SHP77 (cell line): Measurements from ENCODE around the gene SUMO3.
A peak's percentile ranks its signal among the peaks of the same experiment; 100 is the strongest.

Experiments used
- DNase-seq, 2 experiments: peaks; one replicate each; lab custom pipeline; 2025; lab: John Stamatoyannopoulos, UW

Gene SUMO3

GRCh38 chr21:44778499-44778911 is 39.4 kb downstream of the SUMO3 start:
- peak; percentile 19 to 28 for DNase-seq

- DNase-seq = peak; percentile 49 to 66
Observed at GRCh38 chr21:44778094-44778493, 39.8 kb downstream of the SUMO3 start.

DNA sequence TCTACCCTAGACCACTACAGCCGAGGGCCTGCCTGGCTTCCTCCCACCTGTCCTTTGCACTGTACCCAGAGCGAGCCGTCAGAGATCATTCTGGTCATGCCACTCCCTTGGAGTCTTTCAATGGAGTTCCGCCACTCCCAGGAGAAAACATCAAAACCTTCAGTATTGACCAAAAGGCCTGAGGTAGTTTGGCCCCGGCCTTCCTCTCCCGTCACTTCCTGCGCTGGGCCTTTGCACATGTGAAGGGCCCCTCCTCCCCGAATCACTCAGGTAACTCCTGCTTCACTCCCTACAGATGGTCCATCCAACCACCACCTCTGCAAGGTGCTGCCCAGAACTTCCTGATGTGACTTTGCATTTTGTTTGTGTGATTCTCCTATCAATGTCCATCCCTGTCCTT is 42.9 kb downstream of the SUMO3 start:
- no peak for DNase-seq

DNA sequence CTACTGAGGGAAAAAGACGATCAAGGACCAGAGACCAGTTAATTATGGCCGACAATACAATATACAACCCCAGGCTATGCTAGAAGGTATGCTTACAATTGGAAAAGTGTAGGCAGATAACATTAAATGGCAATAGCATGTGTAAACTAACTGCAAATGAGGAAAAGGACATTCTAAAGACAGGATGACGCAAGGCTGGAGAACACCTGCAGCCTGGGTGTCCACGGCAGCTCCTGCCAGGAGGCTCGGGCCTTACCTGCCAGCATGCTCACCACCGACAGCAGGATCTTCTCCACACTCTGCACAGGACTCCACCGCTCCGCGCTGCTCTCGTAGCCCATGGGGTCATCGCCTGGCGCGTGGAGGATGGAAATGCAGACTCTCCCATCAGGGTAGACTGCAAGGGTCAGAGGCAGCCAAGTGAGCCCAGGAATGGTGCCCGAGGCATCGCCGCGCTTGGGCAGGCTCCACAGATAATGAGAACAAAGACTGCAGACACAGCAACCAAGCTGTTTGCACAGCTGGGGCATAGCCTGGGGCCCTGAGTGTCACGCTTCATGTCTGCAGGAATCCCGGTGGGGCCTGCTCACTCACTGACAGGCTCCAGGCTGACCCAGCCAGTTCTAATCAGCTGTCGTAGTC is 44.5 kb downstream of the SUMO3 start:
- peak; percentile 83 to 96 for DNase-seq

DNA sequence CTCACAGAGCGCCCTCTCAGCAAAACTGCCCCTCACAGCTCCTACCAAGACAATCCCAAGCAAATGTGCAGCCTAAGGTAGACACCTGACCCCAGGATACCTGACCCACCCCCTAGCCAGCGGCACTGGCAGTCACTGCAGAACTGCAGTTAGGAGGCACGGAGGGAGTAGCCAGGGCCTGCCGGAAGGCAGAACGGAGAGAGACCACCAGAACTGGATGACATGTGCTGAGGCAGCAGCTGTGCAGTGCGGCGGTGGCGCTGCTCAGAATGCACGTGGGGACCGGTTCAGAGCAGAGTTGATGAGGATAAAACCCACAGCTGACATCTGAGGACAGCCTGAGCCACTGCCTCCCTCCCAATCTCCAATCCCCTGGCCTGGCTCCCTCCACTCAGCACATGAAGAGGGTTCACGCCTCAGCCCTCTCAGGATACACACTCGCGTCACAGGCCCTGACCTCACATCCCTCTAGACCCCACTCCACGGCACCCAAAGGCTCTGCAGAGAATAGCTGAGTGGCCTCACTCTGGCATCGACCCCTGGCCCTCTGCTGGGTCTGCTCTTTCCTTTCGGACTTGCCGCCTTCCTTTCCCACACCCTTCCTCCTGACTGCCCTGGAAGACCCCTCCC is 45.9 kb downstream of the SUMO3 start:
- DNase-seq = no peak

GRCh38 chr21:44767834-44768831 is 49.7 kb downstream of the SUMO3 start:
- DNase-seq = no peak

GRCh38 chr21:44766818-44767354 is 51.0 kb downstream of the SUMO3 start:
- DNase-seq = no peak

DNA sequence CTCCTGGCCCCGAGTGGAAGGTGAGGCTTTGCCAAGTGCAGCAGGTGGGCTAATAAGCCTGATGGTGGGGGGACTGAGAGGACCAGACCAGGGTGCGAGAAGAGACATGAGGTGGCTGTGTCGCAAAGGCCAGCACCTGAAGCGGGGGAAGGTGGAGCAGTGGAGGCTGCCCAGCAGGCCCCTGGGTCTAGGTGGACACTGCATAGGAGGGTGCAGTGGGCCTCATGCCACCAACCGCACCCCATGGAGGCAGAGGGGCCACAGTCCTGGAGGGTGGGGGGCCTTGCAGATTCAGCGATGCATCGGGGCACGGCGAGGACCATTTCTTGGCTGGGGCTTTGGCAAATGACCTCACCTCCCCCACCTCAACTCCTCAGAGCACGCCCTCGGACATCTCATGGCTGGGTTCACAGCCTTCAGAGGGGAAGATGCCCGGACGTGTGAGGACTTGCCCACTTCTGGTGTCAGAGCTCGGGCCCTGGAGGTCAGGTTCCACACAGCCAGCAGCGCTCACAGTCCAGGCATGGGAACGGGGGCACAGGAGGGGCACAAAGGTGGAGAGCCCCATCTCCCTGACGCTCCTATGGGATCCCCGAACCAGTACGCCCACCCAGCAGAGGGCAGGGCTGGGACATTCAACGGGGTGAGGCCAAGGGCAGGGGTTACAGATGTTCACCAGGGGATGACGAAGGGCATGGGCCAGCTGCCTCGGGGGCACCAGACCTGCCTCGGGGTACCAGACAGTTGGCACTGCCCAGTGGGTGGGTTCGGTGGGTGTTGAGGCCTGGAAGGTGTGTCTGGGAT is 51.6 kb downstream of the SUMO3 start:
- DNase-seq = no peak

DNA sequence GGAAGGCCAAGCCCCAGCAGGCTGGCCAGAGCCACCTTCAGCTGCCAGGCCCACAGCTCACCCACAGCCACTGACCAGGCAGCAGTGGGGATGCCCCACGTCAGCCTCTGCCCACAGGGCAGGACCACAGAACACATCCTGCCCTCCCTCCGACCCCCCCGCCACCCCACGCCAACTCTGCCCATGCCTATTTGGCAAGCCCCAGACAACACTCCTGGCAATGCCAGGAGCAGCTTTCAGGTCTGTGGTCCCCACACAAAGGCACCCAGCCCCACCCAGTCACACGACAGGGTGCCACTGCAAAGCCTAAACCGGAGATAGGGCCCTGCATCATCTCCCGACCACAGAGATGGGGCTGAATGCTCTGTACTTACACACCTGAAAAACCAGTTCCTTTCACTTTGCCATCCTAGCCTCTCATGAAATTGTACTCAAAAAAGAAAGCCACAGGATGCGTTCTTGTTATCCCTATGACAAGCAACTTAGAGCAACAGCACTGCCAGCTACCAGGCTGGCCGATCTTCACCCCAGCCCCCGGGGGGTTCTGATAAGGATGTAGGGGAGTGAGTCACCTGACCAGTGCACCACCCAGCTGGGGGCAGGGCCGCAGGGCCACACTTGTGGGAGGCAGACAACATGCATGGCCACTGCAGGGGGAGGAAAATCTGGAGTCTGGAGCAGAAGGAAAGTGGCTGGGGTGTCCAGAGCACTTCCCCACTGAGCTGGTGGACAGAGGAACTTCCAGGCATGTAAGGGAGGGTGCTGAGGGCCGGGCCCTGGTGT is 52.4 kb downstream of the SUMO3 start:
- peak in 1 of 2 experiments; percentile 3 for DNase-seq

DNA sequence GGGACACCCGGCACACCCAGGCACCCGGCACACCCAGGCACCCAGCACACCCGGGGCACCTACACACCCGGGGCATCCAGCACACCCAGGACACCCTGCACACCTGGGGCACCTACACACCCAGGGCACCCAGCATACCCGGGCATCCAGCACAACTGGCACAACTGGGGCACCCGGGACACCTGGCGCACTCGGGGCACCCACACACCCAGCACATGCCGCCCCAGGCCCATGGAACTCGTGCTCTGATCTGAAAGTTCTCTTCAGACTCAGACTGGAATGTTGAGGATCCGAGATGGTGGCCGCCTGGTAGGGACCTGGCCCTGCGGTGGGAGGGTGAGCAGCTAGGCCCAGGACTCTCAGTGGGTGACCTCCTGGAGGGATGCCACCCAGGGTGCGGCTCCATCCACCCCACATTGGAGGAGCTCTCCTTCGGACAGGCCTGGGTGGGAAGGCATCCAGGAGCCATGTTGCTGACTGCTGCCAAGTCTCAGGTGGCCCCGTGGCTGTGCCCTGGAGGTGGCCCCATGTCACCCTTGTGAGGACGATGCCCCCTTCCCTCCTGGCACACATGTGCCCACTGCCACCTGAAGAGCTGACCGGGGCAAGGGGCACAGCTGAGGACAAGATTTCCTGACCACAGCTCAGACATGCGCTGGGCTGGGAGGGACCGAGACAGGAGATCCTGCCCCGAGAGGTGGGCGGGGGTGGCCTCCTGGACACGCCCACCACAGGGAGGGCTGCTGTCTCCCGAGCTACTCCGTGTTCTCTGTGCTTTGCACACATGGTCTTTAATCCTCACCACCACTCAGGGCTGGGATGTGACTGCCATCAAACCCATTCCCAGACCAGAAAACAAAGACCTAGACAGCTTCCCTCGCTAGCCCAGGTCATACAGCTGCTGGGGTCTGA is 53.3 kb downstream of the SUMO3 start:
- DNase-seq = no peak

GRCh38 chr21:44763451-44764318 is 54.2 kb downstream of the SUMO3 start:
- DNase-seq = no peak

GRCh38 chr21:44763050-44763378 is 54.8 kb downstream of the SUMO3 start:
- no peak for DNase-seq

DNA sequence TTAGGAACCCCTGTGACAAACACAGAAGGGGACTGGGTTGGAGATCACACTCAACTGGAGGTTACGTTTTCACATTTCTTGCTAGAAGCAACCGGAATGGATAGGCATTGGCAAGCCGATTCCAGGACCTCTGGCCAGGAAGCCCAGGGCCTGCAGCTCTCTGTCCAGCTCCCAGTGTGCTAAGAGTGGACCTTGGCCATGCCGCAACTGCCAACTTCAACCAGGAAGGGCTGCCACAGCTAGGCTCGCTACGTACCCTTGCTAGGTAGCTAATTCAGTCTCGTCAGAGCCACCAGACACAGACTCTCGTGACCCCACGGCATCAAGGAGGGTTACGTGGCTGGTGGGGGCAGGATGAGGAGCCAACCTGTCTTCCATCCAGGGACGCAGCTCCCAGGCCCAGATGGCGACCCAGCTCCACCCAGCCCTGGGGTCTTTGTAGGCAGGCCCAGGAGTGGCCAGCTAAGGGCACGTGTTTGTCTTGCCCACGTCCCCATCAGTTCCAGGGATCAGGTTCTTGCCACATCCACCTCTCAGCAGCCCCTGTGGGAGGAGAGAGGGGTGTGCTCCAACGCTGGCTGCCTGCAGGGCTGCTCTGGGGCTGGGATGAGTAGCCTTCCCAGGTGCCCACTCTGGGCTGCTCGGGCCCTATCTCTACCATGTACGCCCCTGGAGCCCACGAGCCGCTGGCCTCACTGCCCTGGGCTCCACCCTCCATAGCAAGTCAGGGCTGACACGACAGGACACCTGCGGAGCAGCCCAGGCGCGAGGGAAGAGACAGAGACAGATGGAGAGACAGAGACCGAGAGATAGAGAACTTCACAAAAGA is 55.4 kb downstream of the SUMO3 start:
- DNase-seq = no peak

DNA sequence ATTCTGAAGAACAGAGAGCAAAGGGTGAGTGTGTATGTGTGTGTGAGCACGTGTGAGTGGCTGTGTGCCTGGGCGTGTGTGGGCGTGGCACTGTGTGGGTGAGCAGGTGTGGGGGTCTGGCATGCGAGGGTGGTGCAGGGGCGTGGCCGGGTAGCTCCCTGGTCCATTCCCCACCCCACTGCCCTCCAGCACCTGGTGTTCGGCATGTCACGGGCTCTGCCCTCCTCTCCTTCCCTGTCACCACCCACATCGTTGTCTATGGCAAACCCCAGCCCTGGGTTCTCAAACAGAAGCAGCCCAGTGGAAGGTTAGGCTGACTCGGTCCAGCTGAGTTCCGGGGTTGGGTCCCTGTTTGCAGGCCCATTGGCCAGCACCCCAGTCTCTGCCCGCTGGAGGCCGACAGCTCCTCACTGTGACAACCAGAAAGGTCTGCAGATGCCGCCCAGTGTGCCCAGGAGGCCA is 56.1 kb downstream of the SUMO3 start:
- no peak for DNase-seq

DNA sequence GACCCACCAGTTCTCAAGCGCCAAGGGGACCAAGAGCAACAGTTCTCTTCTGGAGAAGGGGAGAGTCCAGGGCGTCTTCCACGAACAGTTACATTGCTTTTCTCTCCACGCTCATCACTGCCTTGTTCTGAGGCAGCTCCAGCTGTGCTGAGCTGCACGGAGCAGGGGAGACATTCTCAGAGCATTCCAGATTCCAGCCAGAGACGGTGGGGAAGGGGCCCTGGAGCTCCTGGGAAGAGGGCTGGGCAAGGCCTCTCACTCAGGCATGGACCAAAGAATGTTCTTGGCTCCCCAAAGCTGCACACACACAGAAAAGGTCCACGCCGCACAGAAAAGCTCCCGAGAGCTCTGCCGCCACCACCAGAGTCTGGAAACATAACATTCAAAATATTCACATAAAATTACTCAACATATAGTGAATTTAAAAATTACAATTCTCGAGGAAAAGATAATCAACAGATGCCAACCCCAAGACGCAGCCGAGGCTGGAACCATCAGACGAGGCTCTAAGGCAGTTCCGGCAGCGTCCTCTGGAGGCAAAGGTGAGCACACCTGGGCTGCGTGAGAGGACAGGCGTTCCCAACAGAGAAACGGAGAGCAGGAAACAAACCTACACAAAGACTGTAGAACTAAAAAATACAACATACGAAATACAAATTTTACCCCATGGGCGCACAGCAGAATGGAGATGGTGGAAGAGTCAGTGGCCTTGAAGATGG is 56.7 kb downstream of the SUMO3 start:
- DNase-seq = peak; percentile 34 to 65

GRCh38 chr21:44760376-44760775 is 57.5 kb downstream of the SUMO3 start:
- no peak for DNase-seq

DNA sequence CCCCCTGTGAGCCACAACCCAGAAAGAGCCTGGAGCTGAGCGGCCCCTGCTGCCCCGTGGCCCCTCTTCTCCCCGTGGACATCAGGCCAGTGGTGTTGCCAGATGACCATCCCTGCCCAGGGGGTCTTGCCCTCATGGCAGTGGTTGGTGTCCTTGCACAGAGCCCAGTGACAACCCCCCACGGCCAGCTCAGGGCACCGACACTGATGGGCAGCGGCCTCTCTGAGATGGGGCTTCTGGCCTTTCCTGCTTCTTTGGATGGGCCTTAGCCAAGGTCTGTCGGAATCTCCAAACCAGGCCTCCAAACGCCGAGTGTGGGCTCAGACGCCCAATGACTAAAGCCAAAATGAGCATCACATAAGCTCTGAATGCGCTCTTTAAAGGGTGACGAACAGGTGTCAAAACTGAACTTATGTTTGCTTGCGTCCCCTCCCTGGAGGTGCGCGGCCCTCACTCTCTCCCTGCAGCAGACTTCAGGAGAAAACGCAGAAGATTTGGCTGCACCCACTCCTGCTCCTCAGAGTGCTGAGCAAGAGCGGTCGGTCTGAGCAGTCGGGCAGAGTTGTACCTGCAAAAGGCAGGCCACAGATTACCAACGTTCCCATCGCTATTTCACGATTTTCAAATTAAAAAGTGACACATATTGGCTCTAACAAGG is 58.1 kb downstream of the SUMO3 start:
- no peak for DNase-seq
